Right cardiac atrium (tissue), 5 donors: ENCODE results near the gene LILRA5. TPM values are rescaled to one million over a fixed set of nuclear protein-coding genes. Genes with fewer than 3 reads are reported as not detected.
A peak's percentile ranks its signal among the peaks of the same experiment; 100 is the strongest.

Source experiments
- ATAC-seq, 2 donors: fragments of 200-7000 bp; cut with Tn5 transposase; one replicate each; pipeline versions ENCODE4 v1.8.0 to v1.9.1; 2020; ENCODE audit warnings: moderate library complexity in 2 of 2, mild to moderate bottlenecking in 1 of 2
- DNase-seq, 3 donors: peaks; one replicate each; pipeline ENCODE4 v3.0.0-alpha.2; 2020
- H3K27ac ChIP-seq: one replicate; pipeline ENCODE4 v1.5.1; 2013; ENCODE audit warnings: mild to moderate bottlenecking, low read length, control low read depth, moderate library complexity
- H3K27me3 ChIP-seq: one replicate; pipeline ENCODE4 v1.6.1; 2013; ENCODE audit not compliant: control insufficient read depth, insufficient read depth
- H3K4me1 ChIP-seq: one replicate; pipeline ENCODE4 v1.6.1; 2013; ENCODE audit warnings: low read length; ENCODE audit not compliant: control insufficient read depth, insufficient read depth
- H3K4me3 ChIP-seq: one replicate; pipeline ENCODE4 v1.5.1; 2013; ENCODE audit warnings: low read length, control low read depth
- H3K9me3 ChIP-seq: one replicate; pipeline ENCODE4 v1.6.1; 2013; ENCODE audit warnings: low read length; ENCODE audit not compliant: control insufficient read depth
- WGBS: extraction: QIAGEN DNeasy Blood & Tissue Kit; methylation state at CpG from one replicate; pipeline ENCODE4 v1.1.7; 2013; 5-methylcytosine and 5-hydroxymethylcytosine counted together
- intact Hi-C, 4 donors: fragments of 100-400 bp; cut with DNase I; formaldehyde crosslinking; loops; one replicate each; pipeline versions ENCODE4 v1.11.0 to v1.14.0; 2022 to 2023
- polyA plus RNA-seq: library from polyadenylated mRNA; stranded (reverse); fragments of 200-250 nt; gene quantifications from one replicate; pipeline ENCODE4 v1.2.3, GENCODE V29; 2013
- total RNA-seq, 4 donors: library from RNA; stranded (reverse); fragmentation: NEBNext Ultra II Directional; extraction: Animal tissue kit (Norgen Biotek cat#: 25700); gene quantifications; one replicate each; pipeline ENCODE4 v1.2.1, GENCODE V29; 2021
- donor health status: healthy with polysubstance abuse.
- donor health status: DM: no; HTN: yes; CAD: no.
- donor health status: DM: no; HTN: no; CAD: no.
- donor health status: DM: no; HTN: yes; CAD: no; lungs with severe emphysema.
- donor health status: DM: yes; HTN: yes; CAD: no.

The LILRA5 gene
- total and polyA plus RNA-seq, 5 donors: 0.61 to 2.7 (median 2.2) TPM

- no peaks in the 10 kb centered on the region for H3K27me3 ChIP-seq
- H3K4me3 ChIP-seq: no peak overlapping the region
- no peaks in the 10 kb centered on the region for H3K4me1 ChIP-seq
- 90% methylated on average over 9 of the region's 9 CpGs for WGBS
- intact Hi-C loops: no loop called here
- no peak overlapping the region for H3K27ac ChIP-seq
- H3K9me3 ChIP-seq: no peaks in the 10 kb centered on the region
- DNase-seq: no peak
- no peak for ATAC-seq
Observed at GRCh38 chr19:54317965-54318240, 4.9 kb upstream of the LILRA5 start.

- no peaks in the 10 kb centered on the region for H3K4me1 ChIP-seq
- intact Hi-C loops: no loop called here
- H3K27ac ChIP-seq: no peak overlapping the region
- DNase-seq: no peak
- no peaks in the 10 kb centered on the region for H3K9me3 ChIP-seq
- no peak for ATAC-seq
- H3K27me3 ChIP-seq: no peaks in the 10 kb centered on the region
- no peak overlapping the region for H3K4me3 ChIP-seq
- WGBS: 73% methylated on average over 29 of the region's 29 CpGs
Observed at GRCh38 chr19:54317108-54317964, 4.4 kb upstream of the LILRA5 start.

GRCh38 chr19:54316746-54317107, 3.8 kb upstream of the LILRA5 start:
- H3K27me3 ChIP-seq: no peaks in the 10 kb centered on the region
- intact Hi-C loops: no loop called here

GRCh38 chr19:54315956-54316355, 3.0 kb upstream of the LILRA5 start:
- Histone ChIP-seq H3K4me1 (no peaks in the 10 kb centered on the region), H3K9me3 (no peaks in the 10 kb centered on the region), H3K27ac (no peak overlapping the region), H3K27me3 (no peaks in the 10 kb centered on the region), H3K4me3 (no peak overlapping the region)
- DNase-seq (no peak), ATAC-seq (no peak)
- intact Hi-C loops: no loop called here
- WGBS: 80% methylated on average over 10 of the region's 10 CpGs

More at GRCh38 chr19:54316746-54317107, 3.8 kb upstream of the LILRA5 start:
- peak; percentile 35 to 76 (median 64) for DNase-seq
- Histone ChIP-seq H3K4me3 (no peak overlapping the region), H3K4me1 (no peaks in the 10 kb centered on the region), H3K9me3 (no peaks in the 10 kb centered on the region), H3K27ac (no peak overlapping the region)
- peak; percentile 46 to 49 for ATAC-seq
- WGBS: 43% methylated on average over 11 of the region's 11 CpGs

- no peak for DNase-seq
- Histone ChIP-seq H3K27ac (no peak overlapping the region), H3K4me1 (no peaks in the 10 kb centered on the region), H3K27me3 (no peaks in the 10 kb centered on the region), H3K9me3 (no peaks in the 10 kb centered on the region), H3K4me3 (no peak overlapping the region)
- 64% methylated on average over 6 of the region's 6 CpGs for whole genome bisulfite sequencing
- intact Hi-C loops: no loop called here
- peak in 1 of 2 donors; percentile 20 for ATAC-seq
Observed at GRCh38 chr19:54312011-54312410, 955 bp downstream of the LILRA5 start.

GRCh38 chr19:54311486-54311885, 1.5 kb downstream of the LILRA5 start:
- intact Hi-C loops: no loop called here
- ATAC-seq (no peak), DNase-seq (no peak)
- Histone ChIP-seq H3K27me3 (no peaks in the 10 kb centered on the region), H3K4me1 (no peaks in the 10 kb centered on the region), H3K9me3 (no peaks in the 10 kb centered on the region), H3K27ac (no peak overlapping the region), H3K4me3 (no peak overlapping the region)
- WGBS: 62% methylated on average over 5 of the region's 5 CpGs

DNA sequence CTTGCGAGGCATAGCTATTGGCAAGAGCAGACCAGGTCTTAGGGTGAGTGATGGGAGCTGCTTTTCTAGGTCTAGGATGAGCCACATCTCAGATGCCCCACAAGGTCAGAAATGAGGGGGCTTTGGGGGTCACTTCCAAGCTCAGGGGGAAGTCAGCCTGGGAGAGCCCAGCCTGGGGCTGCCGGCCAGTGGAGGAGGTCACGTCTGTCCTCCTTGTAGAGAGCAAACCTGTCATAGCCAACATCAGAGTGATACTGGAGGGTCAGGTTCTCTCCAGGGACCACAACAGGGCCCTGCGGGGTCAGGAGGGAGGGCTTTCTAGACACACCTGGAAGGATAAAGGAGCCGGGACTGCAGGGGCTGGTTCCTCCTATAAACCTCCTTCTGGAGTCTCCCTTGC, 2.4 kb downstream of the LILRA5 start:
- H3K27ac ChIP-seq: no peak overlapping the region
- DNase-seq: no peak
- H3K4me1 ChIP-seq: no peaks in the 10 kb centered on the region
- no peak for ATAC-seq
- H3K9me3 ChIP-seq: no peaks in the 10 kb centered on the region
- WGBS: 72% methylated on average over 5 of the region's 5 CpGs
- no peak overlapping the region for H3K4me3 ChIP-seq
- no peaks in the 10 kb centered on the region for H3K27me3 ChIP-seq
- intact Hi-C loops: no loop called here

GRCh38 chr19:54309811-54310210, 3.2 kb downstream of the LILRA5 start:
- H3K27ac ChIP-seq: no peak overlapping the region
- 71% methylated on average over 12 of the region's 12 CpGs for WGBS
- intact Hi-C loops: no loop called here

DNA sequence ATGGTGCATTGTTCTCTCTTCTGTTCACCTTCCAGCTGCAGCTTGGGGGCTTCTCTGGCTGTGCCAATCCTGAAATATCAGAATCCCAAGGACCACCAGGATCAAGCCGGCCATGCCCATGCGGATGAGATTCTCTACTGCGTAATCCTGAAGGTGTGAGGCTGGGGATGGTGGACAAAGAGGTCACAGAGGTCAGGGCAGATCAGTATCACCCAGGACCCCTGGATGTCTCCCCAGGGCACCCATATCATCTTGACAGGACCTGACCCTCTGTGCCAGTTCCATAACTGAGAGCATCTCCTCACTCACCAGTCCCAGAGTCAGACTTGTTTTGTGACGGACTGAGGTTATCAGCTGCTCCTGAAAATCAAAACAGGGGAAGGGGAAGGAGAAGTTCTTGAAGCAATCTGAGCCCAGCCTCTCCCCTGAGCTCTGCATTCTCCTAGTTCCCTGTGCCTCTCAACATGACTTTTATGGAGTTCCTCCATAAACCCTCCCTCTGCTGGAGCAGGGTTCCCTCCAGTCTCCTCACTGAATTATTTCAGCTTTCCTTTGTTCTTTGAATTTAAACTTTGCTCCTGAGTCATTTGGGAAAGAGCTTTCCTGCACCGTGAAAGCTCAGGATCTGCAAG, 5.5 kb downstream of the LILRA5 start:
- WGBS: 80% methylated on average over 5 of the region's 5 CpGs
- DNase-seq (no peak), ATAC-seq (no peak)
- no peak overlapping the region for H3K27ac ChIP-seq
- no peaks in the 10 kb centered on the region for H3K4me1 ChIP-seq
- no peaks in the 10 kb centered on the region for H3K27me3 ChIP-seq
- no peaks in the 10 kb centered on the region for H3K9me3 ChIP-seq
- H3K4me3 ChIP-seq: no peak overlapping the region
- intact Hi-C loops: no loop called here

More at GRCh38 chr19:54309811-54310210, 3.2 kb downstream of the LILRA5 start:
- no peaks in the 10 kb centered on the region for H3K9me3 ChIP-seq
- H3K4me1 ChIP-seq: no peaks in the 10 kb centered on the region
- ATAC-seq: no peak
- H3K27me3 ChIP-seq: no peaks in the 10 kb centered on the region
- H3K4me3 ChIP-seq: no peak overlapping the region
- DNase-seq: no peak

DNA sequence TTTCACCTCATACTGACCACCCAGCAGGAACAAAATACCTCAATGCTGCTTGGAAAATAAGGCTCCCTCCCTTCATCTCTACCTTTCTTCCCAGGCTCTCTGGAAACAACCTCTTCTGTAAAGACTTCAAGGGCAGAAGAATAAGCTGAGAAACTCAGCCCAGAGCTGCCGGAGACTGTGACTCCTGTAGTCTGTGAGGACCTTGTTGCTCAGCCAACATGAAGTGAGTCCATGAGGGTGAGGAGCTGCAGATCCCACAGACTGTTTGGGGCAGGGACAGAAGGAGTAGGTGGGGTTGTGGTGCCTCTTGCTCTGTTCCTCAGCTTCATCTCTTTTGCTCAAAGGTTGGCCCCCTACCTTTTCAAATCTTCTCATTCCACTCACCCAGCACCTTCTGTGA, 7.8 kb downstream of the LILRA5 start:
- WGBS: 76% methylated on average over 1 of the region's 1 CpG
- H3K27me3 ChIP-seq: no peaks in the 10 kb centered on the region
- no peak for DNase-seq
- H3K4me1 ChIP-seq: no peaks in the 10 kb centered on the region
- no peak overlapping the region for H3K4me3 ChIP-seq
- ATAC-seq: no peak
- intact Hi-C loops: no loop called here
- no peak overlapping the region for H3K27ac ChIP-seq
- no peaks in the 10 kb centered on the region for H3K9me3 ChIP-seq

- 64% methylated on average over 4 of the region's 4 CpGs for WGBS
- intact Hi-C loops: no loop called here
- H3K27me3 ChIP-seq: no peaks in the 10 kb centered on the region
- no peak overlapping the region for H3K4me3 ChIP-seq
- H3K9me3 ChIP-seq: no peaks in the 10 kb centered on the region
- H3K27ac ChIP-seq: no peak overlapping the region
- ATAC-seq (peak in 1 of 2 donors; percentile 37), DNase-seq (no peak)
- H3K4me1 ChIP-seq: no peaks in the 10 kb centered on the region
Observed at GRCh38 chr19:54302257-54302656, 10.7 kb downstream of the LILRA5 start.
